GM06990 (cell line): ENCODE measurements around the gene PLAC9.

ENCODE experiments used
- DNase-seq: peaks from one replicate; pipeline ENCODE4 v3.0.0-alpha.2; 2011; ENCODE audit not compliant: insufficient read length; ENCODE audit errors: extremely low read depth
- H3K27me3 ChIP-seq: replicated peaks from 2 replicates; pipeline ENCODE4 v1.6.0; 2011; ENCODE audit warnings: low read length; ENCODE audit not compliant: control insufficient read depth, insufficient read depth
- H3K36me3 ChIP-seq: 2 replicates; pipeline ENCODE4 v1.5.1; 2011; ENCODE audit warnings: low read length; ENCODE audit not compliant: control insufficient read depth, insufficient read depth
- H3K4me3 ChIP-seq: replicated peaks from 2 replicates; pipeline ENCODE4 v1.5.1; 2011; ENCODE audit warnings: low read depth, mild to moderate bottlenecking, control low read depth, low read length
- TF ChIP-seq, protein P1 (sequence below): IDR thresholded peaks from 2 replicates; pipeline ENCODE4 v1.5.1; 2011; ENCODE audit warnings: low read length, control low read depth, mild to moderate bottlenecking, inconsistent platforms; ENCODE audit not compliant: insufficient read depth, poor library complexity, severe bottlenecking

The PLAC9 gene

DNA sequence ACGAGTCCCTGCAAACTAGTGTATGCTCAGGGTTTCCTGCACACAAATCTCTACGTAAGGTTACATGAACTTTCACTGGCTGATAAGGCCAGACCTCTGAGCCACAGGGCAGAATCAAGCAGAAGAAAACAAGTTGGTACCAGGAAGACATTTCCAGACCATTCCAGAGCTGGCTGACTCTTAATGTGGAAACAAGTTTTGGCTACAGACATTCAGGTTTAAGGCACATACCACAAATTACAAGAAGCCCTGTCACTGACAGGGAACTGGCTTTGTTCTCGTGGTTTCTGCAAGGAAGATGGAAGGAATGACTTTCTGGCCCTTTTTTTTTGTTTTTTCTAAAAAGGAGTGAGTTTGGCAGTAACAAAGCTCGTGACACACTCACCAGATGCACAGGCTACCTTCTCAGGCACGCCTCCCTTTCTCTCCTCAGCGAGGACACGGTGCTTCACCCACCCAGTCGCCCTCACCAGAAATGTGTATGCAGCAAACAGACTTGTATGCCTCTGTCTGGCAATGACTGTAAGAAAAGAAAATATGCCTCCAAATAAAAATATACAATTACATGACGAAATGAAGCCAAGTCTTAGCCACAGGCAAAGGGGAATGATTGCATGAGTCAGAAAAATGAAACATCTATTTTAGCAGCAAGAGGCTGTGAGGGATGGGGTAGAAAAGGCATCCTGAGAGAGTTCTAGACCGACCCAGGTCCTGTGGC, 22.6 kb downstream of the PLAC9 start:
- Histone ChIP-seq H3K27me3 (no peaks in the 10 kb centered on the region), H3K4me3 (no peak overlapping the region), H3K36me3 (peaks cover 29% of the 10 kb centered on the region)
- no peak for DNase-seq
- TF ChIP-seq, protein P1, sequence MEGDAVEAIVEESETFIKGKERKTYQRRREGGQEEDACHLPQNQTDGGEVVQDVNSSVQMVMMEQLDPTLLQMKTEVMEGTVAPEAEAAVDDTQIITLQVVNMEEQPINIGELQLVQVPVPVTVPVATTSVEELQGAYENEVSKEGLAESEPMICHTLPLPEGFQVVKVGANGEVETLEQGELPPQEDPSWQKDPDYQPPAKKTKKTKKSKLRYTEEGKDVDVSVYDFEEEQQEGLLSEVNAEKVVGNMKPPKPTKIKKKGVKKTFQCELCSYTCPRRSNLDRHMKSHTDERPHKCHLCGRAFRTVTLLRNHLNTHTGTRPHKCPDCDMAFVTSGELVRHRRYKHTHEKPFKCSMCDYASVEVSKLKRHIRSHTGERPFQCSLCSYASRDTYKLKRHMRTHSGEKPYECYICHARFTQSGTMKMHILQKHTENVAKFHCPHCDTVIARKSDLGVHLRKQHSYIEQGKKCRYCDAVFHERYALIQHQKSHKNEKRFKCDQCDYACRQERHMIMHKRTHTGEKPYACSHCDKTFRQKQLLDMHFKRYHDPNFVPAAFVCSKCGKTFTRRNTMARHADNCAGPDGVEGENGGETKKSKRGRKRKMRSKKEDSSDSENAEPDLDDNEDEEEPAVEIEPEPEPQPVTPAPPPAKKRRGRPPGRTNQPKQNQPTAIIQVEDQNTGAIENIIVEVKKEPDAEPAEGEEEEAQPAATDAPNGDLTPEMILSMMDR = no peak

DNA sequence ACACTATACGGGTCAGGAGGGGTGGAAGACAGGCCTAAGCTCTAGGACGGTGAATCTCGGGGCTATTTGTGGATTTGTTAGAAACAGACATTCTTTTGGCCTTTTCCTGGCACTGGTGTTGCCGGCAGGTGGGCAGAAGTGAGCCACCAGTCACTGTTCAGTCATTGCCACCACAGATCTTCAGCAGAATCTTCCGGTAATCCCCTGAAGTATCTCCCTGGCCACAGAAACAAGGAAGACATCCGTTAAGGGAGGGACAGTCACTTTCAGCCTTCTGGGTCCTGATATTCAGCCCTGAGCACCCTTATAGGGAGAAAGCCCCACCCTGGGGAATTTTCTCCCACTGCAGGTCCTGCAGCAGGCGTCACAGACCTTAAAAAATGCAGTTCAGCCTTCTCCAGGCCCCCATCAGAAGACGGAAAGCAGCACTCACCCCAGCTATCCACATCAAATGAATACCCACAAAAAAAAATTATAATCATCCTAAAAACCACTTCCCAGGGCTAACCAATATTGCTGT, 23.2 kb downstream of the PLAC9 start:
- Histone ChIP-seq H3K36me3 (peaks cover 29% of the 10 kb centered on the region), H3K4me3 (no peak overlapping the region), H3K27me3 (no peaks in the 10 kb centered on the region)
- no peak for DNase-seq
- TF ChIP-seq, protein P1 = no peak

DNA sequence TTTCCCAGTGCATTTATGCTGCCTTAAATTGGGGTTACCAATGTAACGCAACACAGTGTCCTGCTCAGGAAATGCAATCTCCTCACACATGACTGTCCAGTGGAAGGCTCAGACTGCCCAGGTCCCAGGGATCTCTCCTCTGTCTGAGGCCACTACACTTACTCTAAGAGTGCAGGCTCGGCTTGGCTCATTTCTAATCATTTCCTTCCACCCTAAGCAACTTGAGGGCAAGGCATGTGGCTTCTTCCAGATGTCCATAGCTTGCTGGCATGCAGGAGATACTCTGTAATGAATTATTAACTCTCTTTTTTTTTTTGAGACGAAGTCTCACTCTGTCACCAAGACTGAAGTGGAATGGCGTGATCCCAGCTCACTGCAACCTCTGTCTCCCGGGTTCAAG, 23.7 kb downstream of the PLAC9 start:
- Histone ChIP-seq H3K27me3 (no peaks in the 10 kb centered on the region), H3K4me3 (no peak overlapping the region), H3K36me3 (peaks cover 30% of the 10 kb centered on the region)
- no peak for DNase-seq
- TF ChIP-seq, protein P1 = no peak

DNA sequence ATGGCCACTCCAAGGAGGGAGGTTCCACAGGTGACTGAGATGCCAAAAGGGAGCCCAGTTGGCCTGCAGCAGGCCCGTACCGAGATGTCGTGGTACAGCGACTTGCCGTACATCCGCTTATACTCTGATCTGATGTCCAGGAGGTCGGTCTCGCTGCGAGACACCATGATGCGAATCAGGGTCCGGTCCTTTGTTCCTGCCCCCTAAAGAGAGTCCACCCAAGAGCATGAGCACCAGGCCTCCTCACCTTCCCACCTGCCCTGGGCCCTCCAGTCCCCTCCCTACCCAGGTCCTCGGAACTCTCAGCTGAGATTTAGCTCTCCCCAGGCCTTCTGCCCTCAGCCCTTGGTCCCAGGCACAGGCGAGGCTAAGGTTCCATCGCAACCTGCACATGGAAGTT, 25.0 kb downstream of the PLAC9 start:
- no peak for DNase-seq
- Histone ChIP-seq H3K27me3 (no peaks in the 10 kb centered on the region), H3K4me3 (no peak overlapping the region), H3K36me3 (peaks cover 34% of the 10 kb centered on the region)
- TF ChIP-seq, protein P1 = no peak

DNA sequence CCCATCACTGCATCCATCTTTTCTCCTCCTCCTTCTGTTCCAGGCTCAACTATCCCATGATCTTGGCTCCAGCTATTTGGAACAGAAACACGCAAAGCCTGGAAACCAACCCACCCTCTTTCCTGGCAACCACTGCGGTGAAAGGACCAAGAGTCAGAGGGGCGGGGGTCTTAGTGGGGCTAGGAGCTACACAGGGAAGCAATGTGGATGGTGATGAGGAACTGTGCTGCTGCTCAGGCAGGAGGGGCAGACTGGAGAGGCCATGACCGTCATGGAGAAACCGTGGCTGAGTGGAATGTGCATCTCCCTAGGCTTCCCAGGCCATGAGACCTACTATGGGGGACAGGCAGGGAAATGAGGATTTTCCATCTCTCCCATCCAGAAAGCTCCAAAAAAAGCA, 25.6 kb downstream of the PLAC9 start:
- no peaks in the 10 kb centered on the region for H3K27me3 ChIP-seq
- H3K36me3 ChIP-seq = peaks cover 34% of the 10 kb centered on the region
- no peak for DNase-seq
- H3K4me3 ChIP-seq = no peak overlapping the region
- TF ChIP-seq, protein P1 = no peak
